Transverse colon (tissue), 4 donors: ENCODE results near the gene HELZ2.

ENCODE experiments used
- CTCF ChIP-seq, 5 experiments: fragments of 200-600 bp in 3 of 5; fragments of 450-650 bp in 2 of 5; sonication (generic) in 3 of 5; IDR thresholded peaks; 1 replicate in 2 of 5; 2 replicates in 3 of 5; pipeline ENCODE4 v1.5.1; 2016 to 2017; ENCODE audit warnings: antibody characterized with exemption in 5 of 5, inconsistent platforms in 3 of 5, mild to moderate bottlenecking in 2 of 5, moderate library complexity in 1 of 5
- EP300 ChIP-seq: sonication (generic); formaldehyde crosslinking; IDR thresholded peaks from one replicate; pipeline ENCODE4 v1.6.1; 2017; ENCODE audit warnings: antibody characterized with exemption, low read depth
- POLR2A ChIP-seq: fragments of 450-650 bp; IDR thresholded peaks from one replicate; pipeline ENCODE4 v1.6.1; 2016; ENCODE audit warnings: antibody characterized with exemption, mild to moderate bottlenecking, moderate library complexity
- POLR2AphosphoS5 ChIP-seq, 3 donors: sonication (generic); formaldehyde crosslinking; IDR thresholded peaks; one replicate each; pipeline ENCODE4 v1.6.1; 2016; ENCODE audit warnings: antibody characterized with exemption in 3 of 3

DNA sequence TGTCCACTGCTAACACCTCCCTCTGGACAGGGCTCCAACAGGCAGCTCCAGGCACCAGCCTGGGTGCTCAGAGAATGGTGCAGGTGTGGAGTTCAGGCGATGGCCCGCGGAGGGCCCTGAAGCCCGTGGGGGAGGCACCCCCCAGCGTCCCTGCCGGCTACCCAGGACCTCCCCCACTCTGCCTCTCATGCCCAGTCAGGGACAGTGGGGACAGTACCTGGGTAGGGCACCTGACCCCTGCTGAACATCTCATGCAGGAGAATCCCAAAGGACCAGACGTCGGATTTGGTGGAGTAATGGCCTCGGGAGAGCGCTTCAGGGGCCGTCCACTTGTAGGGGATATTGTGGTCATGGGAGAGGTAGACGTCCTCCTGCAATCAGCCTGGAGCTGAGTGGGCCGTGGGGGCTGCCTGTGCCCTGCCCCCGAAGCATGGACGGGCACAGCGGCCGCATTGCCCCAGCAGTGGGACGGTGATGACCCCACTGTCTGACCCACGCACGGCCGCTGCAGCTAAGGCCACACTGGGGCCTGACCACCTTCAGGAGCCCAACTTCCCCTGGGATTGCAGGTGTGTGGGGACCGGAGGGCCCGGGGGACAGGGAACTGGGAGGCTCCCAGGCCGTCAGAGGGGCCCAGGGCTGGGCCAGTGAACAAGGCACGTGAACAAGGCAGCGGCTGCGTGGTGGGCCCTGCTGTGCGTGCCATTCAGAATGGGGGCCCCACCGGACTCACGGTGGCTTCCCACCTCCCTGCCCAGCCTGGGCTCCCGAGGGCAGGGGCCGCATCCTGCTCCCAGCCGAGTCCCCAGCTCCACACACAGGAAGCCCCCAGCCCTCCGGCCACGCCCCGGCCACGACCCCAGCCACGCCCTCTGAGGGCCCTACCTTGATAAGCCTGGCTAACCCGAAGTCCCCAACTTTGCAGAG, 43.9 kb downstream of the HELZ2 start:
- TF ChIP-seq POLR2A = no peak
- TF ChIP-seq CTCF (IDR thresholded peaks at IDR 0.05) = no peak
- no peak for TF ChIP-seq EP300
- TF ChIP-seq POLR2AphosphoS5 (IDR thresholded peaks at IDR 0.05) = no peak
